HG02852 (cell line): ENCODE measurements around the gene SIGLEC10.

ENCODE experiments used
- ATAC-seq: cut with Tn5 transposase; IDR thresholded peaks from one replicate; pipeline ENCODE4 v1.9.1; 2021; ENCODE audit warnings: mild to moderate bottlenecking, moderate library complexity; ENCODE audit not compliant: unreplicated experiment

The SIGLEC10 gene

GRCh38 chr19:51366389-51367254, 50.8 kb downstream of the SIGLEC10 start:
- no peak for ATAC-seq

- no peak for ATAC-seq
These were observed 51.5 kb downstream of the SIGLEC10 start, which contains the start of gene ETFB for GRCh38 chr19:51365965-51366388. ETFB (minus strand) TSS chr19:51366388; CDS start chr19:51366326, 62 bp downstream.

GRCh38 chr19:51365211-51365964, 52.1 kb downstream of the SIGLEC10 start:
- no peak for ATAC-seq

- ATAC-seq, result no peak
These were observed 53.0 kb downstream of the SIGLEC10 start for GRCh38 chr19:51364200-51365106.

GRCh38 chr19:51361239-51361638, 56.2 kb downstream of the SIGLEC10 start:
- no peak for ATAC-seq
